Lung (tissue), 12 donors: ENCODE data around the gene LIPI. TPM values are rescaled to one million over a fixed set of nuclear protein-coding genes. Genes with fewer than 3 reads are reported as not detected.

Experiments used
- ATAC-seq: fragments of 200-7000 bp; cut with Tn5 transposase; one replicate; pipeline ENCODE4 v1.9.1; 2020; ENCODE audit warnings: moderate number of reproducible peaks; ENCODE audit not compliant: insufficient read depth, low FRiP score
- DNase-seq, 3 donors: peaks; one replicate each; pipeline ENCODE4 v3.0.0-alpha.2; 2013 to 2017
- H3K27ac ChIP-seq, 2 donors: one replicate each; pipeline ENCODE4 v1.5.1; 2013; ENCODE audit warnings: mild to moderate bottlenecking in 2 of 2, moderate library complexity in 2 of 2, control low read depth in 1 of 2, inconsistent platforms in 1 of 2, low read depth in 1 of 2, low read length in 1 of 2
- H3K27me3 ChIP-seq, 3 donors: one replicate each; pipeline ENCODE4 v1.5.1; 2013; ENCODE audit warnings: low read length in 2 of 3; ENCODE audit not compliant: control insufficient read depth in 3 of 3, insufficient read depth in 3 of 3
- H3K36me3 ChIP-seq, 4 donors: one replicate each; pipeline ENCODE4 v1.5.1; 2013; ENCODE audit warnings: low read length in 4 of 4, mild to moderate bottlenecking in 1 of 4, moderate library complexity in 1 of 4; ENCODE audit not compliant: control insufficient read depth in 4 of 4, insufficient read depth in 4 of 4
- H3K4me1 ChIP-seq, 5 donors: one replicate each; pipeline ENCODE4 v1.5.1; 2013; ENCODE audit warnings: low read length in 5 of 5, mild to moderate bottlenecking in 2 of 5, moderate library complexity in 1 of 5; ENCODE audit not compliant: control insufficient read depth in 5 of 5, insufficient read depth in 5 of 5
- H3K4me3 ChIP-seq: one replicate; pipeline ENCODE4 v1.5.1; 2013; ENCODE audit warnings: mild to moderate bottlenecking, control low read depth, moderate library complexity
- H3K9ac ChIP-seq, 2 donors: one replicate each; pipeline ENCODE4 v1.5.1; 2013; ENCODE audit warnings: low read length in 2 of 2, control low read depth in 1 of 2; ENCODE audit not compliant: insufficient read depth in 1 of 2
- H3K9me3 ChIP-seq, 4 donors: one replicate each; pipeline ENCODE4 v1.5.1; 2013; ENCODE audit warnings: low read length in 3 of 4, mild to moderate bottlenecking in 1 of 4, moderate library complexity in 1 of 4; ENCODE audit not compliant: control insufficient read depth in 4 of 4, insufficient read depth in 3 of 4
- CTCF ChIP-seq: IDR thresholded peaks from 2 replicates; pipeline ENCODE4 v1.5.1; 2012; ENCODE audit warnings: mild to moderate bottlenecking; ENCODE audit errors: control extremely low read depth, extremely low read depth
- WGBS, 2 donors: extraction: QIAGEN DNeasy Blood & Tissue Kit; methylation state at CpG; one replicate each; pipeline ENCODE4 v1.1.7; 2013; 5-methylcytosine and 5-hydroxymethylcytosine counted together
- polyA plus RNA-seq, 2 donors: library from polyadenylated mRNA; stranded (reverse); fragments of 200-250 nt; gene quantifications; one replicate each; pipeline ENCODE4 v1.2.1, GENCODE V29; 2013
- total RNA-seq, 2 donors: library from RNA; depleted of rRNA in 1 of 2; stranded (reverse); fragments of >200 nt in 1 of 2; gene quantifications; one replicate each; pipeline ENCODE4 v1.2.1, GENCODE V29; 2014 to 2021
- donor health status: control.
- donor health status: control.
- donor health status: Bipolar disorder and iron deficiency.
- donor health status: healthy.
- donor health status: DM: yes; HTN: yes; CAD: no.

The LIPI gene
- total and polyA plus RNA-seq, 4 donors, result not detected

DNA sequence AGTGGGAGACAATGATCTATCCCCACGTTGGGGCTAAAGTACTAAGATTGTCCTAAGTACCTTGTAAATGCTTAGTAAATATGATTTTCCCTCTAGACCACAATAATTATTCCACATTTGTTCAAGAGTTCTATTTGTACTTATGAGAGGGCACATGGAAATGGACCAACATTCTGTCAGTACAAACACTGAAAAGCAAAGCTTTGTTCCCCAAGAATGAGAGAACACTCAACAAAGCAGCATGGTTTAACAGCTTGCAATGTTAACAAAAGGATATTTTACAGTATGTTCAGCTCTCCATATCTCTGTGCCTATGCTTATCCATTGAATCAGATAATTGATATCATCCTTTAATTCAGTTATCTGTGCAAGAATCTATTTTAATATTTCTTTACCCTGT, 40.6 kb upstream of the LIPI start:
- Histone ChIP-seq H3K27ac (no peak overlapping the region), H3K27me3 (no peaks in the 10 kb centered on the region), H3K9me3 (no peaks in the 10 kb centered on the region), H3K4me1 (no peaks in the 10 kb centered on the region), H3K4me3 (no peak overlapping the region), H3K9ac (no peak overlapping the region), H3K36me3 (no peaks in the 10 kb centered on the region)
- no peak for TF ChIP-seq CTCF
- ATAC-seq (no peak), DNase-seq (no peak)
- WGBS, 2 donors, result 42 to 63% methylated on average over 1 of the region's 1 CpG

DNA sequence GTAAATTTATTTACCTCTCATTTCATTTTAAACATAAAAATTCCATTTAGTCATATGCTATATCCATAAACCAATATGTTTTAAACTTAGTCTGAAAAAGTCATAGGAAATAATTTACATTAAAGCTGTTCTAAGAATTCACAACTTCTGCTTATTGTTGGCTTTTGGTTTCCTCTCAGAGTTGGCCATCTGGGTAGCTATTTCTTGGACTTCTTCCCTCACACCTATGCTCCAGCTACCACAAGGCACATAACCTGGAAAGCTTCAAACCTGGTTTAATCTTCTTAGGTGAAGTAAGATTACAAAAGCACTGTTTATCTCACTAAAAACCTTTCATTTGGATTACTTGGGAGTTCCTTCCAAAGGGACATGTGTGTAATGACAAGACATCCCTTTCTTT, 35.0 kb upstream of the LIPI start:
- Histone ChIP-seq H3K36me3 (no peaks in the 10 kb centered on the region), H3K9me3 (no peaks in the 10 kb centered on the region), H3K27ac (no peak overlapping the region), H3K4me1 (no peaks in the 10 kb centered on the region), H3K9ac (no peak overlapping the region), H3K4me3 (no peak overlapping the region), H3K27me3 (no peaks in the 10 kb centered on the region)
- no peak for TF ChIP-seq CTCF
- DNase-seq (no peak), ATAC-seq (no peak)

DNA sequence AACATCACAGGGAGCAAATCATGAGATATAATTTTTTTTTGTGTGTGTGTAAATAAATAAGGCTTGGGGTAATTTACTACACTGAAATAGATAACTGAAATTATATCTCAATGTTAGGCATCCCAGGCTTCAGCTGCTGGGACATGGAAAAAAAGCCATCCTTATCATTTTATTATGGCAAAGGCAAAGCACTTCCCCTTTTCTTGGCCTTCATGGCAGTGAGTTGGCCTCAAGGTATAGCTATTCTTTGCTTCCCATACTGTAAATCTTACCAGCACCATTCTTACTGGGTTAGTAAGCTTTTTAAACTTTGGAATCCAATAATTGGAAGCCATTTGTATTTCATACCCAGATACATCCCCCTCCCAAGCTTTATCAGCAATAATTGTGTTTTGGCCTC, 34.2 kb upstream of the LIPI start:
- no peak for DNase-seq
- H3K36me3 ChIP-seq, result no peaks in the 10 kb centered on the region

More for the DNA sequence above, 34.2 kb upstream of the LIPI start:
- no peak overlapping the region for H3K9ac ChIP-seq
- no peak overlapping the region for H3K4me3 ChIP-seq
- H3K27ac ChIP-seq, result no peak overlapping the region
- H3K4me1 ChIP-seq, result no peaks in the 10 kb centered on the region
- no peak for TF ChIP-seq CTCF
- ATAC-seq, result no peak
- no peaks in the 10 kb centered on the region for H3K9me3 ChIP-seq
- H3K27me3 ChIP-seq, result no peaks in the 10 kb centered on the region
